ENCODE data around the gene EBNA1BP2. TPM values are rescaled to one million over a fixed set of nuclear protein-coding genes. Genes with fewer than 3 reads are reported as not detected.

EBNA1BP2 gene
- total RNA-seq, 4 donors from 2014 or later: 49.8 to 71.7 (median 58.4) TPM

DNA sequence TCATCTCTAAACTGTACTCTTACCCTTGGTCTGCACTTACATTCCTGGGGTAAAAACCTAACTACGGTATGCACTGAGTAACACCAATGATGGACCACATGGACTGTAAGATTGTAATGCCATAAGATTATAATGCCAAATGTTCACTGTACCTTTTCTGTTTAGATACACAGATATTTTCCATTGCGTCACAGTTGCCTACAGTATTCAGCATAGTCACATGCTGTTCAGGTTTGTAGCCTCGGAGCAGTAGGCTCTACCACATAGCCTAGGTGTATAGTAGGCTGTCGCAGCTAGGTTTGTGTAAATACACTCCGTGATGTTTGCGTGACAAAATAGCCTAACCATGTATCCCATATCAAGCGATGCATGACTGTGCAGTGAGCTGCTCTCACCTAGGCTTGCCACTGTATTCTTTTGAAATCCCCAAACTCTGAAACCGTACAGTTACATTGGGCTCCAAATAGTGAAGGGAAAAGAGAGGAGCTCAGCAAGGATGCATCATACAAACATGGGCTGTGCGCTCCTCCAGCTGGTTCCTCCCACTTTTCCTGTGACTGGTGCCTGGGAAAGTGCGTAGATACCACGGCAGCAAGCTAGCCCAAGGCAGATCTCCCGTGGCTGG, 35.3 kb upstream of the EBNA1BP2 start:
- TF ChIP-seq EP300 (IDR thresholded peaks at IDR 0.05) (no peak), POLR2AphosphoS5 (IDR thresholded peaks at IDR 0.05) (peak in 1 of 2 donors; percentile 21)
- H3K9me3 ChIP-seq: no peaks in the 10 kb centered on the region
- H3K27ac ChIP-seq (replicated peaks in 1 of 4): peak overlapping the region in 3 of 4 donors; percentile 1 to 37 (median 32)
- H3K27me3 ChIP-seq: no peaks in the 10 kb centered on the region
- intact Hi-C loops (cut with DNase I): no loop called here
- WGBS: 90% methylated on average over 12 of the region's 12 CpGs
- H3K4me3 ChIP-seq: no peak overlapping the region
- peaks cover 9 to 24% (median 19%) of the 10 kb centered on the region in 4 donors for H3K4me1 ChIP-seq
- no peak for DNase-seq (ENCODE audit: extremely low spot score)
- H3K36me3 ChIP-seq: no peaks in the 10 kb centered on the region

DNA sequence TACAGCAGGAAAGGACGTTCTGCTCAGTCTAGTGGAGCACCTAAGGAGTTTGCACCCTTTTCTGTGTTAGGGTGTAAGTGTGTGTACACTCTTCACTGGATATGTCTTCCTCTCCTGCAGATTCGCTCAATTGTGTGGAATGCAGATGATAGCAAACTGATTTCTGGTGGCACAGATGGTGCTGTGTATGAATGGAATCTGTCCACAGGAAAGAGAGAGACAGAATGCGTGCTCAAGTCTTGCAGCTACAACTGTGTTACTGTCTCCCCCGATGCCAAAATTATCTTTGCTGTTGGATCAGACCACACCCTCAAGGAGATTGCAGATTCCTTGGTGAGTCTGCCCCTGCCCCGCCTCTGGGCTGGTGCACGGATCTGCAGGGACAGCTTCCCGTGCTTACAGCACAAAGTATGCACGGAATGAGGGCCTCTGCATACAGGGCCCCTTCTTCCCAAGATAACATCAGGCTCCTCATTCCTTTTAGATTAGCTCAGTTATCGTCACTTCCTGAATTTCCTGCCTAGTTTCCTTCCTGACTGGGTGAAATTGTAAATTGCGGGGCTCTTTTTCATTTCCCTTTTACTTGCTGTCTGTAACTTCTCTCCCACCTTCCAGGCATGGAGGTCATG, 34.6 kb upstream of the EBNA1BP2 start:
- intact Hi-C loops (cut with DNase I): no loop called here
- H3K27ac ChIP-seq (replicated peaks in 1 of 4): peak overlapping the region in 3 of 4 donors; percentile 34 to 37 (median 36)
- no peaks in the 10 kb centered on the region for H3K27me3 ChIP-seq
- no peaks in the 10 kb centered on the region for H3K9me3 ChIP-seq
- no peak overlapping the region for H3K4me3 ChIP-seq
- H3K4me1 ChIP-seq: peaks cover 9 to 24% (median 19%) of the 10 kb centered on the region in 4 donors
- DNase-seq (ENCODE audit: extremely low spot score): no peak
- TF ChIP-seq POLR2A (IDR thresholded peaks at IDR 0.05; ENCODE audit: low read depth) (no peak), POLR2AphosphoS5 (IDR thresholded peaks at IDR 0.05) (peak in 1 of 2 donors; percentile 33)
- no peaks in the 10 kb centered on the region for H3K36me3 ChIP-seq
- WGBS: 24% methylated on average over 9 of the region's 10 CpGs

DNA sequence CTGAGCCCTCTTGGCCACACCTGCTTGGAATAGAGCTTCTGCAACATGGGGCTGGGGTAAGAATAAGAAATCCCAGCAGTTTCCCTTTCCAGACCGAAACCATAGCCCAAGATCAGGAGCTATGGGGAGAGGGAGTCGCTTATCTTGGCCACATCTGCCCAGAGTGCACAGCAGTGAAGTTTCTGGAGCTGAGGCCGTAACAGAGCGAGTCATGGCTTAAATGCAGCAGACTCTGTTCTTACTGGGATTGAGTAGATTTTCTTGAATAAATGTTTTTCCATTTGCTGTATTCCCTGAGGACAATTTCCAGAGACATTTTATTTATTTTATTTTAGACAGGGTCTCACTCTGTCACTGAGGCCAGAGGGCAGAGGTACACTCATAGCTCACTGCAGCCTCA, 33.6 kb upstream of the EBNA1BP2 start:
- Histone ChIP-seq H3K4me3 (no peak overlapping the region), H3K9me3 (no peaks in the 10 kb centered on the region), H3K27ac (replicated peaks in 1 of 4) (no peak overlapping the region), H3K27me3 (no peaks in the 10 kb centered on the region), H3K36me3 (no peaks in the 10 kb centered on the region), H3K4me1 (peaks cover 9 to 24% (median 19%) of the 10 kb centered on the region in 4 donors)
- intact Hi-C loops (cut with DNase I): no loop called here
- TF ChIP-seq POLR2AphosphoS5 (IDR thresholded peaks at IDR 0.05): no peak
- TF ChIP-seq, protein P1, sequence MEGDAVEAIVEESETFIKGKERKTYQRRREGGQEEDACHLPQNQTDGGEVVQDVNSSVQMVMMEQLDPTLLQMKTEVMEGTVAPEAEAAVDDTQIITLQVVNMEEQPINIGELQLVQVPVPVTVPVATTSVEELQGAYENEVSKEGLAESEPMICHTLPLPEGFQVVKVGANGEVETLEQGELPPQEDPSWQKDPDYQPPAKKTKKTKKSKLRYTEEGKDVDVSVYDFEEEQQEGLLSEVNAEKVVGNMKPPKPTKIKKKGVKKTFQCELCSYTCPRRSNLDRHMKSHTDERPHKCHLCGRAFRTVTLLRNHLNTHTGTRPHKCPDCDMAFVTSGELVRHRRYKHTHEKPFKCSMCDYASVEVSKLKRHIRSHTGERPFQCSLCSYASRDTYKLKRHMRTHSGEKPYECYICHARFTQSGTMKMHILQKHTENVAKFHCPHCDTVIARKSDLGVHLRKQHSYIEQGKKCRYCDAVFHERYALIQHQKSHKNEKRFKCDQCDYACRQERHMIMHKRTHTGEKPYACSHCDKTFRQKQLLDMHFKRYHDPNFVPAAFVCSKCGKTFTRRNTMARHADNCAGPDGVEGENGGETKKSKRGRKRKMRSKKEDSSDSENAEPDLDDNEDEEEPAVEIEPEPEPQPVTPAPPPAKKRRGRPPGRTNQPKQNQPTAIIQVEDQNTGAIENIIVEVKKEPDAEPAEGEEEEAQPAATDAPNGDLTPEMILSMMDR (IDR thresholded peaks at IDR 0.05): no peak
- TF ChIP-seq POLR2A (IDR thresholded peaks at IDR 0.05; ENCODE audit: low read depth): no peak
- TF ChIP-seq EP300 (IDR thresholded peaks at IDR 0.05): no peak
- DNase-seq (ENCODE audit: extremely low spot score): no peak
- WGBS: 85% methylated on average over 4 of the region's 4 CpGs

- intact Hi-C loops (cut with DNase I): no loop called here
- H3K9me3 ChIP-seq: no peaks in the 10 kb centered on the region
- 95% methylated on average over 1 of the region's 1 CpG for WGBS
- H3K36me3 ChIP-seq: no peaks in the 10 kb centered on the region
- no peak for DNase-seq (ENCODE audit: extremely low spot score)
- H3K4me1 ChIP-seq: peaks cover 9 to 24% (median 19%) of the 10 kb centered on the region in 4 donors
- H3K4me3 ChIP-seq: no peak overlapping the region
- TF ChIP-seq POLR2A (IDR thresholded peaks at IDR 0.05; ENCODE audit: low read depth): no peak
- no peak for TF ChIP-seq POLR2AphosphoS5 (IDR thresholded peaks at IDR 0.05)
- TF ChIP-seq, protein P1 (IDR thresholded peaks at IDR 0.05): no peak
- no peak for TF ChIP-seq EP300 (IDR thresholded peaks at IDR 0.05)
- H3K27ac ChIP-seq (replicated peaks in 1 of 4): no peak overlapping the region
- no peaks in the 10 kb centered on the region for H3K27me3 ChIP-seq
These were observed 32.3 kb upstream of the EBNA1BP2 start for GRCh38 chr1:43204394-43204793.

GRCh38 chr1:43203859-43204258, 31.8 kb upstream of the EBNA1BP2 start:
- Histone ChIP-seq H3K36me3 (no peaks in the 10 kb centered on the region), H3K27me3 (no peaks in the 10 kb centered on the region), H3K9me3 (no peaks in the 10 kb centered on the region), H3K27ac (replicated peaks in 1 of 4) (no peak overlapping the region), H3K4me3 (no peak overlapping the region), H3K4me1 (peaks cover 9 to 24% (median 19%) of the 10 kb centered on the region in 4 donors)
- WGBS: 78% methylated on average over 3 of the region's 3 CpGs
- intact Hi-C loops (cut with DNase I): no loop called here
- TF ChIP-seq POLR2AphosphoS5 (IDR thresholded peaks at IDR 0.05) (no peak), POLR2A (IDR thresholded peaks at IDR 0.05; ENCODE audit: low read depth) (no peak), EP300 (IDR thresholded peaks at IDR 0.05) (no peak)
- TF ChIP-seq, protein P1 (IDR thresholded peaks at IDR 0.05): no peak
- no peak for DNase-seq (ENCODE audit: extremely low spot score)

Measured in esophagus muscularis mucosa (tissue), 4 donors.